HepG2 (cell line): Measurements from ENCODE around the gene MCFD2. TPM values are rescaled to one million over a fixed set of nuclear protein-coding genes. Genes with fewer than 3 reads are reported as not detected.
A peak's percentile ranks its signal among the peaks of the same experiment; 100 is the strongest.

Experiments
- ATAC-seq: fragments of 200-7000 bp; cut with Tn5 transposase; 3 replicates; pipeline ENCODE4 v1.9.1; 2020; ENCODE audit warnings: mild to moderate bottlenecking, moderate library complexity
- BruUV-seq: library from RNA; stranded (reverse); fragments of 400-500 nt; replicated peaks from 2 replicates; lab custom pipeline; 2021; lab: Mats Ljungman, UMichigan
- CTCF ChIA-PET: fragments of 300-600 bp; formaldehyde crosslinking; extraction: SDS; loops from one replicate; lab custom pipeline; 2021; ENCODE audit warnings: low total read pairs, inconsistent platforms, low intra/inter-chr PET ratio; lab: Yijun Ruan, JAX
- POLR2A ChIA-PET: fragments of 350-600 bp; sonication (Branson Sonifier 250); formaldehyde crosslinking; loops from one replicate; lab custom pipeline; 2020; ENCODE audit warnings: antibody characterized with exemption, inconsistent platforms; lab: Yijun Ruan, JAX
- DNase-seq: peaks from one replicate; pipeline ENCODE4 v3.0.0-alpha.2; 2015; ENCODE audit warnings: low spot score
- FAIRE-seq: peaks from 3 replicates; lab custom pipeline; 2011; peaks lifted over from hg19 to GRCh38; lab: Jason Lieb, UNC
- H2AFZ ChIP-seq: one replicate; pipeline ENCODE4 v1.6.1; 2011; ENCODE audit warnings: low read length, inconsistent platforms
- H3K27ac ChIP-seq: fragments of 300-600 bp; 3 replicates; pipeline ENCODE4 v1.8.0; 2011; ENCODE audit warnings: mixed run types, mild to moderate bottlenecking, mixed read lengths, low read length, inconsistent platforms; ENCODE audit not compliant: insufficient read depth; ENCODE audit errors: extremely low read length
- H3K27me3 ChIP-seq, 2 experiments: fragments of 200-600 bp in 1 of 2; 2 replicates in 1 of 2; 3 replicates in 1 of 2; pipeline versions ENCODE4 v1.6.0 to v1.8.0; 2011; ENCODE audit warnings: low read length in 2 of 2, mild to moderate bottlenecking in 2 of 2, moderate library complexity in 2 of 2, inconsistent platforms in 1 of 2; ENCODE audit not compliant: insufficient read depth in 2 of 2, control insufficient read depth in 1 of 2
- H3K36me3 ChIP-seq, 2 experiments: fragments of 200-600 bp in 1 of 2; replicated peaks in 1 of 2; 2 replicates in 1 of 2; 3 replicates in 1 of 2; pipeline versions ENCODE4 v1.5.1 to v1.8.0; 2011; ENCODE audit warnings: low read length in 2 of 2, inconsistent platforms in 1 of 2; ENCODE audit not compliant: insufficient read depth in 2 of 2, control insufficient read depth in 1 of 2
- H3K4me1 ChIP-seq: 2 replicates; pipeline ENCODE4 v1.5.1; 2012; ENCODE audit warnings: low read length, inconsistent platforms; ENCODE audit not compliant: insufficient read depth
- H3K4me2 ChIP-seq: 2 replicates; pipeline ENCODE4 v1.6.0; 2011; ENCODE audit warnings: low read depth, low read length, inconsistent platforms
- H3K4me3 ChIP-seq, 3 experiments: fragments of 200-600 bp in 1 of 3; sonication (generic), shearing (Covaris generic) in 1 of 3; replicated peaks in 1 of 3; 2 replicates each; pipeline ENCODE4 v1.5.1; 2011 to 2016; ENCODE audit warnings: low read length in 3 of 3, inconsistent platforms in 2 of 3, low read depth in 2 of 3, mild to moderate bottlenecking in 2 of 3, control low read depth in 1 of 3, mixed read lengths in 1 of 3; ENCODE audit not compliant: insufficient read depth in 1 of 3
- H3K79me2 ChIP-seq: one replicate; pipeline ENCODE4 v1.6.1; 2011; ENCODE audit warnings: low read length, inconsistent platforms; ENCODE audit not compliant: insufficient read depth
- H3K9ac ChIP-seq: 2 replicates; pipeline ENCODE4 v1.6.0; 2011; ENCODE audit warnings: mild to moderate bottlenecking, low read depth, low read length, inconsistent platforms; ENCODE audit not compliant: insufficient read depth
- H3K9me3 ChIP-seq: 2 replicates; pipeline ENCODE4 v1.5.1; 2012; ENCODE audit warnings: mild to moderate bottlenecking, low read length
- H4K20me1 ChIP-seq: 2 replicates; pipeline ENCODE4 v1.6.0; 2011; ENCODE audit warnings: inconsistent platforms, mild to moderate bottlenecking, low read length, moderate library complexity; ENCODE audit not compliant: insufficient read depth
- CEBPB ChIP-seq: IDR thresholded peaks from 2 replicates; pipeline ENCODE4 v1.6.1; 2011; ENCODE audit warnings: low read depth, low read length, improper control_type of control experiment, borderline replicate concordance
- CEBPG ChIP-seq: IDR thresholded peaks from 2 replicates; pipeline ENCODE4 v1.6.1; 2016
- CREB1 ChIP-seq, 2 experiments: fragments of 450-650 bp in 1 of 2; IDR thresholded peaks; 2 replicates each; pipeline ENCODE4 v1.6.1; 2016 to 2017; ENCODE audit warnings: control low read depth in 1 of 2, mild to moderate bottlenecking in 1 of 2, missing compliant biosample characterization in 1 of 2, missing genetic modification characterization in 1 of 2
- WGBS: methylation state at CpG from one replicate; pipeline ENCODE4 v1.1.6; 2017; ENCODE audit warnings: low lambda C conversion rate; 5-methylcytosine and 5-hydroxymethylcytosine counted together
- in situ Hi-C: cut with HindIII; loops from 2 replicates; pipeline ENCODE4 v1.10.0; 2017; ENCODE audit warnings: low pct_unique_long_range_greater_than_20kb; ENCODE audit not compliant: extremely low pct_ligation_motif_present
- intact Hi-C: fragments of 100-400 bp; cut with micrococcal nuclease; formaldehyde crosslinking; loops from one replicate; pipeline ENCODE4 v1.10.0; 2022; ENCODE audit not compliant: unreplicated experiment
- polyA plus RNA-seq, 8 experiments: library from polyadenylated mRNA; depleted of rRNA in 3 of 8; stranded (reverse) in 7 of 8; unstranded in 1 of 8; fragments of >200 nt; fragmentation: Illumina TruSeq in 4 of 8; extraction: Trizol in 4 of 8; gene quantifications; 2 replicates each; pipeline versions ENCODE4 v1.2.1 to v1.2.3, GENCODE V29; 2011 to 2016; ENCODE audit warnings: low read depth in 4 of 8, missing spikeins in 1 of 8, mixed read lengths in 1 of 8; ENCODE audit not compliant: insufficient read depth in 1 of 8
- total RNA-seq, 5 experiments: library from RNA; depleted of rRNA; stranded (reverse); fragments of >200 nt; fragmentation: Illumina TruSeq; extraction: Trizol; gene quantifications; 2 replicates each; pipeline ENCODE4 v1.2.3, GENCODE V29; 2016; ENCODE audit warnings: low read depth in 1 of 5
- TF ChIP-seq, protein P1 (sequence below): sonication (generic); formaldehyde crosslinking; IDR thresholded peaks from 2 replicates; pipeline ENCODE4 v1.5.1; 2020; ENCODE audit warnings: mild to moderate bottlenecking, missing genetic modification reagents, moderate library complexity

The MCFD2 gene
- total and polyA plus RNA-seq, 2 of the 13 experiments (the other 11 are each of a cell fraction or from before 2014, with no cell fraction given), result 183 to 232 TPM

DNA sequence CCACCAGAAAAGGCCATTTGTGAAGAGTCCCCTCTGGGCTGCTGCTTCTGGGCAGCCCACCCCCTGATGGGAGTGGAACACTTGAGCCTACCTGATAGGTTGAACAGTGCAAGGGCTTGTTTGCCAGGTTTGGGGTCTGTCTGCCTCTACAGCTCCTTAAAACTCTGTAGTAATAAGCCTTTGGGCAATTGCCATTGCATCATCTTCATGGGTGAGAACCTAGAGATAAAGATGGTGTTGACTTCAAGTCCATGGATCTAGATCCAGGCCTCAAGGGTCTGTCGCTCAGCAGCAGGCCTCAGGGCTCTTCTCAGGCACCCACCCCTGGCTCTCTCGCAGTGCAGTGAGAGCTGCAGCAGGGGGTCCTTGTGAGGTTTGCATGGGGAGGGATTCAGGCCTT lies 47.1 kb upstream of the MCFD2 start:
- Histone ChIP-seq H3K4me2 (no peak overlapping the region), H3K27me3 (no peaks in the 10 kb centered on the region), H3K9ac (no peak overlapping the region), H3K27ac (no peak overlapping the region), H4K20me1 (no peaks in the 10 kb centered on the region), H3K79me2 (peaks cover 3% of the 10 kb centered on the region), H3K4me1 (peaks cover 57% of the 10 kb centered on the region), H3K9me3 (no peaks in the 10 kb centered on the region), H2AFZ (no peak overlapping the region), H3K36me3 (peaks cover 13 to 34% of the 10 kb centered on the region in 2 experiments), H3K4me3 (no peak overlapping the region)
- 92% methylated on average over 2 of the region's 2 CpGs for WGBS
- no peak for DNase-seq
- no TSS peak for BruUV-seq
- ATAC-seq, result no peak
- in situ Hi-C loops (no loop called here), intact Hi-C loops (loop anchor here (5.0 kb wide), 1 partner anchor 1350 kb away; the partner anchor contains the start of gene SRBD1)
- TF ChIP-seq CREB1 (IDR thresholded peaks at IDR 0.05) (no peak), CREB1 (CRISPR knock-in tag; IDR thresholded peaks at IDR 0.05) (no peak), CEBPG (CRISPR knock-in tag) (0 out of 2 replicates have a peak, but pooled peaks have one; percentile 36), CEBPB (peak; percentile 52; the same call in 1 of the 2 replicates)
- TF ChIP-seq, protein P1, sequence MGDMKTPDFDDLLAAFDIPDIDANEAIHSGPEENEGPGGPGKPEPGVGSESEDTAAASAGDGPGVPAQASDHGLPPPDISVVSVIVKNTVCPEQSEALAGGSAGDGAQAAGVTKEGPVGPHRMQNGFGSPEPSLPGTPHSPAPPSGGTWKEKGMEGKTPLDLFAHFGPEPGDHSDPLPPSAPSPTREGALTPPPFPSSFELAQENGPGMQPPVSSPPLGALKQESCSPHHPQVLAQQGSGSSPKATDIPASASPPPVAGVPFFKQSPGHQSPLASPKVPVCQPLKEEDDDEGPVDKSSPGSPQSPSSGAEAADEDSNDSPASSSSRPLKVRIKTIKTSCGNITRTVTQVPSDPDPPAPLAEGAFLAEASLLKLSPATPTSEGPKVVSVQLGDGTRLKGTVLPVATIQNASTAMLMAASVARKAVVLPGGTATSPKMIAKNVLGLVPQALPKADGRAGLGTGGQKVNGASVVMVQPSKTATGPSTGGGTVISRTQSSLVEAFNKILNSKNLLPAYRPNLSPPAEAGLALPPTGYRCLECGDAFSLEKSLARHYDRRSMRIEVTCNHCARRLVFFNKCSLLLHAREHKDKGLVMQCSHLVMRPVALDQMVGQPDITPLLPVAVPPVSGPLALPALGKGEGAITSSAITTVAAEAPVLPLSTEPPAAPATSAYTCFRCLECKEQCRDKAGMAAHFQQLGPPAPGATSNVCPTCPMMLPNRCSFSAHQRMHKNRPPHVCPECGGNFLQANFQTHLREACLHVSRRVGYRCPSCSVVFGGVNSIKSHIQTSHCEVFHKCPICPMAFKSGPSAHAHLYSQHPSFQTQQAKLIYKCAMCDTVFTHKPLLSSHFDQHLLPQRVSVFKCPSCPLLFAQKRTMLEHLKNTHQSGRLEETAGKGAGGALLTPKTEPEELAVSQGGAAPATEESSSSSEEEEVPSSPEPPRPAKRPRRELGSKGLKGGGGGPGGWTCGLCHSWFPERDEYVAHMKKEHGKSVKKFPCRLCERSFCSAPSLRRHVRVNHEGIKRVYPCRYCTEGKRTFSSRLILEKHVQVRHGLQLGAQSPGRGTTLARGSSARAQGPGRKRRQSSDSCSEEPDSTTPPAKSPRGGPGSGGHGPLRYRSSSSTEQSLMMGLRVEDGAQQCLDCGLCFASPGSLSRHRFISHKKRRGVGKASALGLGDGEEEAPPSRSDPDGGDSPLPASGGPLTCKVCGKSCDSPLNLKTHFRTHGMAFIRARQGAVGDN (CRISPR knock-in tag), result peak; percentile 3; the same call in 1 of the 2 replicates
- CTCF ChIA-PET, result no interaction called here
- FAIRE-seq, result no peak
- POLR2A ChIA-PET, result interaction anchor here (4.2 kb wide), 1 partner anchor 8 kb away, joined by 27 read pairs; no protein-coding TSS in a partner anchor
